ENCODE measurements around the gene PTPN3. TPM values are rescaled to one million over a fixed set of nuclear protein-coding genes. Genes with fewer than 3 reads are reported as not detected.

PTPN3 gene
- total RNA-seq, 6 experiments from 2014 or later = not detected

DNA sequence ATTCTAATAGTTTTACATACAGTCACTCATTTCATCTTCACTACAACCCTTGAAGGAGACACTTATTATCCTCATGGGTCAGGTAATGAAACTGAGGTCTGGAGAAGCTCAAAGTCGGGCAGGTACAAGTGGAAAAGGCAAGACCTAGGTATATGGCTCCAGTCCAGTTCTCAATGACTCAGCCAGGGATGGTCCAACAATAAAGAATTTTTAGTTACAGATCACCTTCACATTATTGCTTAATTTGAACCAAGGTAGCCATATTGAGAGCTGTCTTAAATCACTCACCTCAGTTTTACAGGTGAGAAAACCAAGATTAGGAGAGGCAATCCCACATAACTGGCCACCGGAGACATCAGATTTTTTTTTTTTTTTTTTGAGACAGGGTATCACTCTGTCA is 55.4 kb downstream of the PTPN3 start:
- TF ChIP-seq CTCF (IDR thresholded peaks at IDR 0.05) = no peak
- no peak overlapping the region for H3K4me3 Mint-ChIP-seq
- H3K4me1 Mint-ChIP-seq (ENCODE audit: low read depth) = no peaks in the 10 kb centered on the region; the same call in 1 of the 2 replicates
- H3K9me3 Mint-ChIP-seq = no peaks in the 10 kb centered on the region
- no peaks in the 10 kb centered on the region for H3K36me3 Mint-ChIP-seq (ENCODE audit: low read depth)
- H3K27me3 Mint-ChIP-seq (ENCODE audit: insufficient read depth) = peaks cover 31% of the 10 kb centered on the region
- DNase-seq = no peak
- H3K27ac Mint-ChIP-seq = no peak overlapping the region

DNA sequence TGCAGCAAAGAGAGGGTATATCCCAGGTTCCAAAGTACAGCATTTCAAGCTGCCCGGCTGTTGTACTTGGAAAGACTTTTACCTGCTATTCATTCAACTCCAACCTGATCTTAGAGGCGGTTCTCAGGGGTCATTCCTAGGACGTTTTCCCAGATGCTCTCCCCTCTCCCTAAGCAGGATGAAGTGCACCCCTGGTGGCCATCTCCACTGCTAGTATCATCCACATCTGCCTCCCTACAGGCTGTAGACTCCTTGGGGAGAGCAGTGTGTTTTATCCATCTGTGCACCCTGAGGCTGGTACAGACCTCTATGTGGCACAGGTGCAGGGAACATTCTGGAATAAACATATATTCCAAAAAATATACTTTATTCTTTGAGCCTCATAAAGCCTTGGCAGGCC is 56.8 kb downstream of the PTPN3 start:
- Mint-ChIP-seq H3K4me3 (no peak overlapping the region), H3K27me3 (ENCODE audit: insufficient read depth) (peaks cover 34% of the 10 kb centered on the region), H3K36me3 (ENCODE audit: low read depth) (no peaks in the 10 kb centered on the region), H3K9me3 (no peaks in the 10 kb centered on the region), H3K4me1 (ENCODE audit: low read depth) (no peaks in the 10 kb centered on the region; the same call in 1 of the 2 replicates), H3K27ac (no peak overlapping the region; the same call in 1 of the 2 replicates)
- no peak for DNase-seq
- no peak for TF ChIP-seq CTCF (IDR thresholded peaks at IDR 0.05)

DNA sequence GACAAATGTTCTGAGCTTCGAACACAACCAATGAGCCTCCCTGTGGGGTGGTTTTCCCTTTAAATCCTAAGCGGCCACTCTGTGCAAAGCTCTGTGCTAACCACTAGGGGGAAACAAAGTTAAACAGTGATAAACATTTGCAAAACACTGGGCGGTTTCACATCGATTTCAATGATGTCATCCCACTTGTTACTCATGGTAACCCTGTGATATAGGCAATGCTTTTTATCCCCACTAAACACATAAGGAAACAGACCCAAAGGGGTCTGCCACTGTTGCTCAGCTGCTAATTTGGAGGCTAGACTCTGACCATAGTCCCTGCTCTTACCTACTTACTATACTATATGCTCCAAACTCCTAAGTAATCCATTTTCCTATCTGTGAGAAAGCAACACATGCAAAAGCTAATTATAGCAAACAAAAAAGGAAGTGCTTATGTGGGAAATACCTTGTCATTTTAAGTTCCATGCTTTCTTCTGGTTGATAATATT is 57.3 kb downstream of the PTPN3 start:
- Mint-ChIP-seq H3K9me3 (no peaks in the 10 kb centered on the region), H3K27me3 (ENCODE audit: insufficient read depth) (peaks cover 33% of the 10 kb centered on the region), H3K4me1 (ENCODE audit: low read depth) (no peaks in the 10 kb centered on the region; the same call in 1 of the 2 replicates), H3K27ac (no peak overlapping the region; the same call in 1 of the 2 replicates), H3K4me3 (no peak overlapping the region), H3K36me3 (ENCODE audit: low read depth) (no peaks in the 10 kb centered on the region)
- peak; percentile 88 for TF ChIP-seq CTCF (IDR thresholded peaks at IDR 0.05)
- peak; percentile 86 for DNase-seq

DNA sequence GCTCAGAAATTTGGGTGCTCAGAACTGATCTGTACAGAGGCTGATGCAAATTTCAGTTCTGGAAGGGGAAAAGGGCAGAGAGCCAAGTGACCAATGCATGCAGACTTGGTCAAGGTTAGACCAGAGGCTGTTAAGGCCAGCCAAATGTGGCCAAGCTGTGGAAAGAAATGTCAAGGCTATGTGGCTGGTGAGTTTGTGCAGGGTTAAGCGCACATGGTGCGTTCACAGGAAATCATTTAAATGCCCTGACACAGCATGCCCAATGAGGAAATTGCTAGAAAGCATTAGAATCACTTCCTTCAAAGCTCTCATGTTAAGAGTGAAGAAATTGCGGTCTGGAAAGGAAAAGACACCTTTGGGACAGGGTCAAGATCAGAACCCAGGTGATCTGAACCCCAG is 58.0 kb downstream of the PTPN3 start:
- no peaks in the 10 kb centered on the region for H3K9me3 Mint-ChIP-seq
- H3K36me3 Mint-ChIP-seq (ENCODE audit: low read depth) = no peaks in the 10 kb centered on the region
- no peak overlapping the region for H3K4me3 Mint-ChIP-seq
- no peak for TF ChIP-seq CTCF (IDR thresholded peaks at IDR 0.05)
- no peak overlapping the region for H3K27ac Mint-ChIP-seq
- no peaks in the 10 kb centered on the region; the same call in 1 of the 2 replicates for H3K4me1 Mint-ChIP-seq (ENCODE audit: low read depth)
- peaks cover 29% of the 10 kb centered on the region for H3K27me3 Mint-ChIP-seq (ENCODE audit: insufficient read depth)
- no peak for DNase-seq

- peaks cover 29% of the 10 kb centered on the region for H3K27me3 Mint-ChIP-seq (ENCODE audit: insufficient read depth)
- no peak for DNase-seq
- H3K27ac Mint-ChIP-seq = no peak overlapping the region
- no peak for TF ChIP-seq CTCF (IDR thresholded peaks at IDR 0.05)
- H3K4me1 Mint-ChIP-seq (ENCODE audit: low read depth) = no peaks in the 10 kb centered on the region; the same call in 1 of the 2 replicates
- no peak overlapping the region for H3K4me3 Mint-ChIP-seq
- H3K36me3 Mint-ChIP-seq (ENCODE audit: low read depth) = no peaks in the 10 kb centered on the region
- H3K9me3 Mint-ChIP-seq = no peaks in the 10 kb centered on the region
Observed at GRCh38 chr9:109439378-109440116, 58.6 kb downstream of the PTPN3 start.
